Measurements from ENCODE around the gene PMEPA1. TPM values are rescaled to one million over a fixed set of nuclear protein-coding genes. Genes with fewer than 3 reads are reported as not detected.

Gene PMEPA1
- polyA plus RNA-seq, 1 experiment = 4.3 TPM

DNA sequence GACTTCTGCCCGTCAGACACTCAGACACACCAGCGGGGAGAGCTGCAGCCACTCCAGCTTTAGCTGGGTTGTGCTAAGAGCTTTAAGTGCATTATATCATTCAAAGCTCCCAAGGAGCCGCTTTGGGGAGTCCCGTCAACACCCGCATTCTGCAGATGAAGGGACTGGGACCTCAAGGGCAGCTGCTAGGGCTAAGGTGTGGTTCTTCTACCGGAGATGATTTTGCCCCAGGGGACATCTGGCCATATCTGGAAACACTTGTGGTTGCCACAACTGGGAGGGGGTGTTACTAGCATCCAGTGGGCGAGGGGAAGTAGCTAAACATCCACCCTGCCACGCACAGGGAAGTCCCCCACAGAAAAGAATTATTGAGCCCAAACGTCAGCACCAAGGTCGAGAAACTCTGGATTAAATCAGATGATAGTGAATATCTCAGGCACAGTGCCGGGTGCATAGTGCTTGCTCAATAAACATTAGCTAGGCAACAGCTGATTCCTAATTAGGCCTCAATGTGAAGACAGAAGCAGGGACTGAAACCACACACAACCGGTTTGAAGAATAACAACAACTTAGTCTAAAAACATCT is 29.6 kb downstream of the PMEPA1 start:
- TF ChIP-seq, protein P1, sequence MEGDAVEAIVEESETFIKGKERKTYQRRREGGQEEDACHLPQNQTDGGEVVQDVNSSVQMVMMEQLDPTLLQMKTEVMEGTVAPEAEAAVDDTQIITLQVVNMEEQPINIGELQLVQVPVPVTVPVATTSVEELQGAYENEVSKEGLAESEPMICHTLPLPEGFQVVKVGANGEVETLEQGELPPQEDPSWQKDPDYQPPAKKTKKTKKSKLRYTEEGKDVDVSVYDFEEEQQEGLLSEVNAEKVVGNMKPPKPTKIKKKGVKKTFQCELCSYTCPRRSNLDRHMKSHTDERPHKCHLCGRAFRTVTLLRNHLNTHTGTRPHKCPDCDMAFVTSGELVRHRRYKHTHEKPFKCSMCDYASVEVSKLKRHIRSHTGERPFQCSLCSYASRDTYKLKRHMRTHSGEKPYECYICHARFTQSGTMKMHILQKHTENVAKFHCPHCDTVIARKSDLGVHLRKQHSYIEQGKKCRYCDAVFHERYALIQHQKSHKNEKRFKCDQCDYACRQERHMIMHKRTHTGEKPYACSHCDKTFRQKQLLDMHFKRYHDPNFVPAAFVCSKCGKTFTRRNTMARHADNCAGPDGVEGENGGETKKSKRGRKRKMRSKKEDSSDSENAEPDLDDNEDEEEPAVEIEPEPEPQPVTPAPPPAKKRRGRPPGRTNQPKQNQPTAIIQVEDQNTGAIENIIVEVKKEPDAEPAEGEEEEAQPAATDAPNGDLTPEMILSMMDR (IDR thresholded peaks at IDR 0.05; ENCODE audit: low read depth, low read length) = no peak
- Histone ChIP-seq H3K27me3 (ENCODE audit: control insufficient read depth, insufficient read depth, low read length) (no peaks in the 10 kb centered on the region), H3K9me3 (ENCODE audit: control insufficient read depth, insufficient read depth, low read length) (no peaks in the 10 kb centered on the region), H3K4me3 (ENCODE audit: low read depth, low read length) (no peak overlapping the region), H3K27ac (ENCODE audit: low read depth, low read length) (no peak overlapping the region)
- ChIA-PET CTCF (no interaction called here), POLR2A (no interaction called here)
- no peak for DNase-seq (ENCODE audit: low read depth, low spot score)

GRCh38 chr20:57679113-57679512 is 30.7 kb downstream of the PMEPA1 start:
- ChIA-PET CTCF (no interaction called here), POLR2A (no interaction called here)
- H3K27ac ChIP-seq (ENCODE audit: low read depth, low read length) = no peak overlapping the region
- no peaks in the 10 kb centered on the region for H3K27me3 ChIP-seq (ENCODE audit: control insufficient read depth, insufficient read depth, low read length)
- TF ChIP-seq, protein P1 (IDR thresholded peaks at IDR 0.05; ENCODE audit: low read depth, low read length) = no peak
- no peak overlapping the region for H3K4me3 ChIP-seq (ENCODE audit: low read depth, low read length)
- no peak for DNase-seq (ENCODE audit: low read depth, low spot score)
- H3K9me3 ChIP-seq (ENCODE audit: control insufficient read depth, insufficient read depth, low read length) = no peaks in the 10 kb centered on the region

- TF ChIP-seq, protein P1 (IDR thresholded peaks at IDR 0.05; ENCODE audit: low read depth, low read length) = no peak
- Histone ChIP-seq H3K4me3 (ENCODE audit: low read depth, low read length) (no peak overlapping the region), H3K27ac (ENCODE audit: low read depth, low read length) (no peak overlapping the region), H3K27me3 (ENCODE audit: control insufficient read depth, insufficient read depth, low read length) (no peaks in the 10 kb centered on the region), H3K9me3 (ENCODE audit: control insufficient read depth, insufficient read depth, low read length) (no peaks in the 10 kb centered on the region)
- no peak for DNase-seq (ENCODE audit: low read depth, low spot score)
- ChIA-PET POLR2A (no interaction called here), CTCF (no interaction called here)
Observed at GRCh38 chr20:57678340-57678739, 31.5 kb downstream of the PMEPA1 start.

DNA sequence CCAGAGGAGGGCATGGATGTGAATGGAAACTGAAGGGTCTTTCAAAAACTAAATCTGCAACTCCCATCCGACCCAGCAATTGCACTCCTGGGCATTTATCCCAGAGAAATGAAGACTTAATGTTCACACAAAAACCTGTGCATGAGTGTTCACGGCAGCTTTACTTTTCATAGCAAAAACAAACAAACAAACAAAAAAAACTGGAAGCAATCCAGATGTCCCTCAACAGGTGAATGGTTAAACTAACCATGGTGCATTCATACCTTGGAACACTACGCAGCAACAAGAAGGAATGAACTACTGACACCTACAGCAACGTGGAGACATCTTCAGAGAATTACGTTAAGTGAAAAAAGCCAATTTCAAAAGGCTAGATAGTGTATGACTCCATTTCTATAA is 32.2 kb downstream of the PMEPA1 start:
- H3K4me3 ChIP-seq (ENCODE audit: low read depth, low read length) = no peak overlapping the region
- H3K27ac ChIP-seq (ENCODE audit: low read depth, low read length) = no peak overlapping the region
- POLR2A ChIA-PET = no interaction called here
- CTCF ChIA-PET = no interaction called here
- no peak for DNase-seq (ENCODE audit: low read depth, low spot score)
- H3K27me3 ChIP-seq (ENCODE audit: control insufficient read depth, insufficient read depth, low read length) = no peaks in the 10 kb centered on the region
- TF ChIP-seq, protein P1 (IDR thresholded peaks at IDR 0.05; ENCODE audit: low read depth, low read length) = no peak
- no peaks in the 10 kb centered on the region; the same call in 1 of the 2 replicates for H3K9me3 ChIP-seq (ENCODE audit: control insufficient read depth, insufficient read depth, low read length)

DNA sequence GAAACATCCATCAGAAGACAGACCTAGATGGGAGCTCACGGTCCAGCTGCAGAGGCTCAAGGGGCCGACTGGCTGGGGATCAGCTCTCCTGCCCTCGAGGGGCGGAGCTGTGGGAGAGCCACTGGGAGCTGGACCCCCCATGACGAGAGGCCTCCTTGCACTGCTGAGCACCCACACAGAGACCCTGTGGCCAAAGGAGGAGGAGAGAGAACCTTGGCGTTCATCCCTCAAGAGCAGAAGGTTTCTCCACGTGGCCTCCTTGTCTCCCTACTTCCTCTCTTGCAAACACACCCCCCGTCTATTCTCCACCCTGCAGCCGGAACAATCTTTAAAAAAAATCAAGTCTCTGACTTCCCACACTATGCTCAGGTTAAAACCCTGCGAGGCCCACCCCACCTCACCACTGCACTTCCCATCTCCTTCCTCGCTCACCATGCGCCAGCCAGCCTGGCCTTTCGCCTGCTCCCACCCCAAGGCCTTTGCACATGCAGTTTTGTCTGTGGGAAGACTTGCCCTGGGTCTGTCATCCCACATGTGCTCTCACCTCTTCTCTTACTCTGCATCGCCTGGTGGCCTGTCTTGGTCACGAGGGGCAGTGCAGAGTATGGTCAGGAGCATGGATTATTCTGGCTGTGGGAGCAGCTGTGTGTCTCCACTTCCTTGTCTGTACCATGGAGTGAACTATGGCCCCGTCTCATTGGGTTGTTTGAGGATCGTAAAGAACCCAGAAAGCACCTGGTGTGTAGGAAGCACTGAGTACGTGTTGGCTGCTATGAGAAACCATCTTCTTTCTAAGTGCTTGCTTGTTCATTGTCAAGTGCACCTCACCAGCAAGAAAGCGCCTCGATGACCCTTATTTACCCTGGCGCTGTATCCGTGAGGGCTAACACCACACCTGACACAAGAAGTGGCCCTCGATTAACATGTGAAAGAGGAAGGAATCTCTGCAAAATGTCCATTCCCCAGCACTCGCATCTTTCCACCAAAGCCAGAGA is 32.9 kb downstream of the PMEPA1 start:
- Histone ChIP-seq H3K9me3 (ENCODE audit: control insufficient read depth, insufficient read depth, low read length) (no peaks in the 10 kb centered on the region; the same call in 1 of the 2 replicates), H3K27me3 (ENCODE audit: control insufficient read depth, insufficient read depth, low read length) (no peaks in the 10 kb centered on the region), H3K4me3 (ENCODE audit: low read depth, low read length) (no peak overlapping the region), H3K27ac (ENCODE audit: low read depth, low read length) (no peak overlapping the region)
- ChIA-PET POLR2A (no interaction called here), CTCF (no interaction called here)
- TF ChIP-seq, protein P1 (IDR thresholded peaks at IDR 0.05; ENCODE audit: low read depth, low read length) = no peak
- no peak for DNase-seq (ENCODE audit: low read depth, low spot score)
